Gastroesophageal sphincter (tissue), 4 donors: Measurements from ENCODE around the gene HCST. TPM values are rescaled to one million over a fixed set of nuclear protein-coding genes. Genes with fewer than 3 reads are reported as not detected.
A peak's percentile ranks its signal among the peaks of the same experiment; 100 is the strongest.

Experiments
- ATAC-seq: fragments of 150-250 bp; one replicate; pipeline ENCODE4 v1.9.1; 2016; ENCODE audit warnings: mild to moderate bottlenecking, moderate library complexity
- H3K27ac ChIP-seq, 4 donors: fragments of 200-600 bp; sonication (generic) in 3 of 4; 1 replicate in 3 of 4; 2 replicates in 1 of 4; pipeline ENCODE4 v1.5.1; 2016 to 2019
- H3K27me3 ChIP-seq: fragments of 200-600 bp; sonication (generic); one replicate; pipeline ENCODE4 v1.5.1; 2019
- H3K36me3 ChIP-seq, 2 donors: fragments of 200-600 bp; sonication (generic); one replicate each; pipeline ENCODE4 v1.5.1; 2019; ENCODE audit warnings: control low read depth in 1 of 2
- H3K4me1 ChIP-seq, 3 donors: fragments of 200-600 bp; sonication (generic); 1 replicate in 2 of 3; 2 replicates in 1 of 3; pipeline ENCODE4 v1.5.1; 2016 to 2019; ENCODE audit warnings: control low read depth in 2 of 3
- H3K4me3 ChIP-seq, 2 donors: fragments of 200-600 bp; sonication (generic); one replicate each; pipeline ENCODE4 v1.5.1; 2019; ENCODE audit warnings: mild to moderate bottlenecking in 1 of 2, moderate library complexity in 1 of 2
- H3K9me3 ChIP-seq, 3 donors: fragments of 200-600 bp; sonication (generic); one replicate each; pipeline ENCODE4 v1.5.1; 2017 to 2019; ENCODE audit warnings: control low read depth in 2 of 3
- CTCF ChIP-seq, 4 experiments: fragments of 200-600 bp in 2 of 4; fragments of 450-650 bp in 2 of 4; sonication (generic) in 1 of 4; IDR thresholded peaks; one replicate each; pipeline ENCODE4 v1.5.1; 2017 to 2019; ENCODE audit warnings: antibody characterized with exemption in 4 of 4, mild to moderate bottlenecking in 2 of 4, moderate library complexity in 2 of 4
- EP300 ChIP-seq: sonication (generic); formaldehyde crosslinking; IDR thresholded peaks from one replicate; pipeline ENCODE4 v1.6.1; 2017; ENCODE audit warnings: antibody characterized with exemption, mild to moderate bottlenecking
- POLR2A ChIP-seq, 2 donors: fragments of 450-650 bp; IDR thresholded peaks; one replicate each; pipeline ENCODE4 v1.6.1; 2017; ENCODE audit warnings: antibody characterized with exemption in 2 of 2, mild to moderate bottlenecking in 2 of 2, moderate library complexity in 1 of 2
- POLR2AphosphoS5 ChIP-seq: sonication (generic); formaldehyde crosslinking; IDR thresholded peaks from one replicate; pipeline ENCODE4 v1.6.1; 2017; ENCODE audit warnings: antibody characterized with exemption
- WGBS, 2 donors: methylation state at CpG; one replicate each; pipeline ENCODE4 v1.1.5; 2018; ENCODE audit warnings: low coverage in 1 of 2; 5-methylcytosine and 5-hydroxymethylcytosine counted together
- total RNA-seq, 4 donors: library from RNA; depleted of rRNA; stranded (reverse); fragments of >200 nt; gene quantifications; one replicate each; pipeline ENCODE4 v1.1.0, GENCODE V29; 2016

The HCST gene
- total RNA-seq, 4 donors from 2014 or later: 1.8 to 3.1 (median 3.0) TPM; not detected in 1

DNA sequence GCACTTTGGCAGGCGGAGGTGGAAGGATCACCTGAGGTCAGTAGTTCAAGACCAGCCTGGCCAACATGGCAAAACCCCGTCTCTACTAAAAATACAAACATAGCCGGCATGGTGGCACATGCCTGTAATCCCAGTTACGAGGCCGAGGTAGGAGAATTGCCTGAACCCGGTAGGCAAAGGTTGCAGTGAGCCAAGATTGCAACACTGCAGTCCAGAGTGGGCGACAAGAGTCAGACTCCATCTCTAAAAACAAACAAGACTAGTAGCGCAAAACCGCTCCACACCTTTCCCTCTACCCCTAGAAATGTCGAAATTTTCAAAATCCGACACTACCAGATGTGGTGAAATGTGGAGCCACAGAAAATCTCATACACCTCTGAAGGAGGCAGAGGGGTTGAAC, 17.0 kb downstream of the HCST start:
- no peaks in the 10 kb centered on the region for H3K9me3 ChIP-seq
- H3K27ac ChIP-seq: no peak overlapping the region
- H3K27me3 ChIP-seq: no peaks in the 10 kb centered on the region
- 87 to 90% methylated on average over 8 to 11 of the region's 11 CpGs for WGBS, 2 donors
- no peaks in the 10 kb centered on the region for H3K36me3 ChIP-seq
- no peak overlapping the region for H3K4me3 ChIP-seq
- ATAC-seq: no peak
- TF ChIP-seq POLR2A (IDR thresholded peaks at IDR 0.05): no peak
- TF ChIP-seq POLR2AphosphoS5: no peak
- no peak for TF ChIP-seq CTCF (IDR thresholded peaks at IDR 0.05)
- TF ChIP-seq EP300: no peak
- H3K4me1 ChIP-seq: no peaks in the 10 kb centered on the region

GRCh38 chr19:35921012-35921411, 18.7 kb downstream of the HCST start:
- ATAC-seq: no peak
- Histone ChIP-seq H3K4me3 (no peak overlapping the region), H3K4me1 (no peaks in the 10 kb centered on the region), H3K36me3 (no peaks in the 10 kb centered on the region), H3K27me3 (peaks cover 3% of the 10 kb centered on the region), H3K9me3 (no peaks in the 10 kb centered on the region), H3K27ac (no peak overlapping the region)
- 69 to 71% methylated on average over 5 of the region's 6 CpGs for WGBS, 2 donors
- no peak for TF ChIP-seq POLR2A (IDR thresholded peaks at IDR 0.05)
- no peak for TF ChIP-seq EP300
- no peak for TF ChIP-seq POLR2AphosphoS5
- no peak for TF ChIP-seq CTCF (IDR thresholded peaks at IDR 0.05)

GRCh38 chr19:35925501-35925900, 23.2 kb downstream of the HCST start:
- H3K27ac ChIP-seq: no peak overlapping the region
- H3K27me3 ChIP-seq: peaks cover 3% of the 10 kb centered on the region
- H3K4me3 ChIP-seq: no peak overlapping the region
- no peaks in the 10 kb centered on the region for H3K36me3 ChIP-seq
- no peaks in the 10 kb centered on the region for H3K9me3 ChIP-seq
- no peak for ATAC-seq
- 67 to 75% methylated on average over 2 to 3 of the region's 3 CpGs for WGBS, 2 donors
- no peaks in the 10 kb centered on the region for H3K4me1 ChIP-seq
- TF ChIP-seq EP300: no peak

DNA sequence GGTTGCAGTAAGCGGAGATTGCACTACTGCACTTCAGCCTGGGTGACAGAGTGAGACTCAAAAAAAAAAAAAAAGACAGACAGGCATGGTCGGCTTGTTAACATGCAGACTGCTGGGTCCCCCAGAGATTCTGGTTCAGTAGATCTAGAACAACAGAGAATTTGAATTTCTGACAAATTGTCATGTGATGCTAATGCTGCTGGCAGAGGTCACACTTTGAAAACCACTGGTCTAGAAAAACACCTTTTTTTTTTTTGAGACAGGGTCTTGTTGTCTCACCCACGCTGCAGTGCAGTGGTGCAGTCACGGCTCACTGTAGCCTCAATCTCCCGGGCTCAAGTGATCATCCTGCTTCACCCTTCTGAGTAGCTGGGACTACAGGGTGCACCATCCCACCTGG, 26.2 kb downstream of the HCST start:
- Histone ChIP-seq H3K27ac (no peak overlapping the region), H3K4me1 (peaks cover 0 to 13% (median 8%) of the 10 kb centered on the region in 3 donors), H3K36me3 (no peaks in the 10 kb centered on the region), H3K27me3 (peaks cover 3% of the 10 kb centered on the region), H3K9me3 (no peaks in the 10 kb centered on the region), H3K4me3 (no peak overlapping the region)
- 74 to 77% methylated on average over 5 of the region's 5 CpGs for WGBS, 2 donors
- no peak for ATAC-seq
- TF ChIP-seq CTCF (IDR thresholded peaks at IDR 0.05) (no peak), POLR2AphosphoS5 (no peak), POLR2A (IDR thresholded peaks at IDR 0.05) (no peak), EP300 (no peak)

GRCh38 chr19:35929876-35930275, 27.5 kb downstream of the HCST start:
- Histone ChIP-seq H3K4me3 (no peak overlapping the region), H3K4me1 (peaks cover 0 to 13% (median 8%) of the 10 kb centered on the region in 3 donors), H3K36me3 (no peaks in the 10 kb centered on the region), H3K27ac (peak overlapping the region in 1 of 4 donors; percentile 13), H3K9me3 (no peaks in the 10 kb centered on the region), H3K27me3 (peaks cover under 1% of the 10 kb centered on the region)
- no peak for ATAC-seq
- TF ChIP-seq POLR2A (IDR thresholded peaks at IDR 0.05) (no peak), CTCF (IDR thresholded peaks at IDR 0.05) (no peak), EP300 (no peak), POLR2AphosphoS5 (no peak)
- WGBS, 2 donors: 43 to 80% methylated on average over 1 to 2 of the region's 2 CpGs
